ENCODE data around the gene WBP1.

GRCh38 chr2:74507145-74507925 is 49.1 kb downstream of the WBP1 start, which contains the start of gene PCGF1:
- TF ChIP-seq CTCF (IDR thresholded peaks at IDR 0.05; ENCODE audit: poor library complexity) (peak; percentile 49), EZH2 (IDR thresholded peaks at IDR 0.05; ENCODE audit: borderline replicate concordance) (no peak), EZH2phosphoT487 (IDR thresholded peaks at IDR 0.05; ENCODE audit: low read depth, severe bottlenecking, unreplicated experiment) (no peak)
